ENCODE data around the gene LILRB5. TPM values are rescaled to one million over a fixed set of nuclear protein-coding genes. Genes with fewer than 3 reads are reported as not detected.

LILRB5 gene
- total and polyA plus RNA-seq, 2 of the 4 experiments (the other 2 are of a cell fraction): not detected

GRCh38 chr19:54271106-54271505, 14.0 kb upstream of the LILRB5 start:
- no peak overlapping the region for H2BK120ac ChIP-seq (ENCODE audit: low read depth, low read length)
- H4K91ac ChIP-seq (ENCODE audit: insufficient read depth, low read depth, low read length): no peak overlapping the region
- H3K36me3 ChIP-seq (ENCODE audit: control insufficient read depth, insufficient read depth, low read length): no peaks in the 10 kb centered on the region
- ATAC-seq (ENCODE audit: low read depth) (no peak), DNase-seq (no peak)
- H3K9me1 ChIP-seq (ENCODE audit: insufficient read depth, low read length): no peaks in the 10 kb centered on the region
- no peak overlapping the region for H3K23ac ChIP-seq (ENCODE audit: low read depth, low read length)
- no peaks in the 10 kb centered on the region for H4K20me1 ChIP-seq (ENCODE audit: insufficient read depth, low read length)
- no peaks in the 10 kb centered on the region for H3K27me3 ChIP-seq (ENCODE audit: control insufficient read depth, insufficient read depth, low read length)
- H4K8ac ChIP-seq (ENCODE audit: low read depth in 2 of 2, low read length in 2 of 2): no peak overlapping the region
- no TSS peak for BruUV-seq (replicated peaks)
- H3K56ac ChIP-seq (ENCODE audit: extremely low read depth, insufficient read depth, low read length): no peak overlapping the region
- H2AK5ac ChIP-seq (ENCODE audit: low read depth, low read length): no peak overlapping the region
- H2BK5ac ChIP-seq (ENCODE audit: low read depth, low read length, poor library complexity, severe bottlenecking): no peak overlapping the region
- no peak overlapping the region for H3K9ac ChIP-seq (ENCODE audit: low read depth, low read length)
- no peak for TF ChIP-seq SMC3 (IDR thresholded peaks at IDR 0.05; ENCODE audit: low read depth, low read length)
- no peak for TF ChIP-seq USF2 (IDR thresholded peaks at IDR 0.05; ENCODE audit: low read depth, low read length)
- TF ChIP-seq BHLHE40 (IDR thresholded peaks at IDR 0.05; ENCODE audit: low read depth, low read length): no peak
- no peak for TF ChIP-seq MXI1 (IDR thresholded peaks at IDR 0.05; ENCODE audit: borderline replicate concordance, low read depth, low read length)
- no peak for TF ChIP-seq FOS (IDR thresholded peaks at IDR 0.05; ENCODE audit: low read depth, low read length)
- no peak for TF ChIP-seq NFE2L2 (IDR thresholded peaks at IDR 0.05; ENCODE audit: low read depth, low read length)
- no peak for TF ChIP-seq RCOR1 (IDR thresholded peaks at IDR 0.05; ENCODE audit: insufficient replicate concordance, low read length)
- no peak for TF ChIP-seq RFX5 (IDR thresholded peaks at IDR 0.05; ENCODE audit: low read depth, low read length)
- TF ChIP-seq CEBPB (IDR thresholded peaks at IDR 0.05; ENCODE audit: low read depth, low read length): no peak
- TF ChIP-seq POLR2A (IDR thresholded peaks at IDR 0.05; ENCODE audit: low read depth, low read length): no peak
- TF ChIP-seq CHD1 (IDR thresholded peaks at IDR 0.05; ENCODE audit: low read depth, low read length): no peak
- no peak for TF ChIP-seq ELK1 (IDR thresholded peaks at IDR 0.05; ENCODE audit: borderline replicate concordance, low read depth, low read length)
- TF ChIP-seq MAZ (IDR thresholded peaks at IDR 0.05; ENCODE audit: borderline replicate concordance, low read depth, low read length): no peak
- no peak for TF ChIP-seq CTCF (conservative IDR thresholded peaks at IDR 0.05; ENCODE audit: low read depth, low read length)
- no peak for TF ChIP-seq MAFK (IDR thresholded peaks at IDR 0.05; ENCODE audit: low read depth, low read length)
- TF ChIP-seq RAD21 (IDR thresholded peaks at IDR 0.05; ENCODE audit: low read length): no peak
- no peaks in the 10 kb centered on the region for H3K79me1 ChIP-seq (ENCODE audit: low read depth in 1 of 2, low read length in 2 of 2)
- ChIA-PET POLR2A (ENCODE audit: unreplicated experiment) (no interaction called here), CTCF (no interaction called here)
- H3K9me3 ChIP-seq (ENCODE audit: control insufficient read depth, insufficient read depth, low read length): no peaks in the 10 kb centered on the region
- no CpG with 5 or more reads among the region's 8 CpGs for WGBS, 2 experiments (ENCODE audit: extremely low coverage in 2 of 2, insufficient read length in 1 of 2)
- H2AK9ac ChIP-seq (replicated peaks; ENCODE audit: low read depth, low read length, poor library complexity): no peak overlapping the region
- no peak overlapping the region for H3K14ac ChIP-seq (replicated peaks; ENCODE audit: low read depth, low read length)
- no peak overlapping the region for H2BK20ac ChIP-seq (ENCODE audit: low read depth, low read length)
- no peaks in the 10 kb centered on the region for H3K4me1 ChIP-seq (ENCODE audit: control insufficient read depth, insufficient read depth, low read length)
- no peak overlapping the region for H3K27ac ChIP-seq (ENCODE audit: insufficient read depth, low read length)
- no peak overlapping the region for H4K5ac ChIP-seq (ENCODE audit: low read depth, low read length)
- no peak overlapping the region for H2AFZ ChIP-seq (replicated peaks; ENCODE audit: low read length, poor library complexity)
- H3K4me2 ChIP-seq (ENCODE audit: low read depth, low read length): no peak overlapping the region
- in situ Hi-C loops (cut with MboI; ENCODE audit: low sequenced_read_pairs): no loop called here
- H2BK15ac ChIP-seq (ENCODE audit: low read depth, low read length): no peak overlapping the region
- H3K4me3 ChIP-seq (ENCODE audit: insufficient read depth, low read depth, low read length): no peak overlapping the region
- H3K18ac ChIP-seq (ENCODE audit: low read depth, low read length): no peak overlapping the region
- H3K4ac ChIP-seq (ENCODE audit: low read depth, low read length): no peak overlapping the region
- dilution Hi-C loops (cut with HindIII; ENCODE audit: low sequenced_read_pairs, unreplicated experiment): no loop called here
- intact Hi-C loops (cut with micrococcal nuclease): no loop called here
